Thyroid gland (tissue), 4 donors: Measurements from ENCODE around the gene EVI5L.

Experiments
- POLR2A ChIP-seq, 2 donors: fragments of 450-650 bp; IDR thresholded peaks; one replicate each; pipeline ENCODE4 v1.6.1; 2017; ENCODE audit warnings: antibody characterized with exemption in 2 of 2, mild to moderate bottlenecking in 2 of 2, moderate library complexity in 1 of 2
- TF ChIP-seq, protein P1 (sequence below), 6 experiments: fragments of 200-600 bp in 3 of 6; fragments of 450-650 bp in 3 of 6; sonication (generic) in 3 of 6; IDR thresholded peaks; one replicate each; pipeline ENCODE4 v1.5.1; 2016 to 2019; ENCODE audit warnings: antibody characterized with exemption in 6 of 6, mild to moderate bottlenecking in 2 of 6, inconsistent platforms in 1 of 6, moderate library complexity in 1 of 6

DNA sequence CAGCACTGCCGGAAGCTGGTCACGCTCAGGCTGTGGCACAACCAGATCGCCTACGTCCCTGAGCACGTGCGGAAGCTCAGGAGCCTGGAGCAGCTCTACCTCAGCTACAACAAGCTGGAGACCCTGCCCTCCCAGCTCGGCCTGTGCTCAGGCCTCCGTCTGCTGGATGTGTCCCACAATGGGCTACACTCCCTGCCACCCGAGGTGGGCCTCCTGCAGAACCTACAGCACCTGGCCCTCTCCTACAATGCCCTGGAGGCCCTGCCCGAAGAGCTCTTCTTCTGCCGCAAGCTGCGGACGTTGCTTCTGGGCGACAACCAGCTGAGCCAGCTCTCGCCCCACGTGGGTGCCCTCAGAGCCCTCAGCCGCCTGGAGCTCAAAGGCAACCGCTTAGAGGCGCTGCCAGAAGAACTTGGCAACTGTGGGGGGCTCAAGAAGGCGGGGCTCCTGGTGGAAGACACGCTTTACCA lies 70.4 kb downstream of the EVI5L start:
- TF ChIP-seq POLR2A (IDR thresholded peaks at IDR 0.05): no peak
- TF ChIP-seq, protein P1, sequence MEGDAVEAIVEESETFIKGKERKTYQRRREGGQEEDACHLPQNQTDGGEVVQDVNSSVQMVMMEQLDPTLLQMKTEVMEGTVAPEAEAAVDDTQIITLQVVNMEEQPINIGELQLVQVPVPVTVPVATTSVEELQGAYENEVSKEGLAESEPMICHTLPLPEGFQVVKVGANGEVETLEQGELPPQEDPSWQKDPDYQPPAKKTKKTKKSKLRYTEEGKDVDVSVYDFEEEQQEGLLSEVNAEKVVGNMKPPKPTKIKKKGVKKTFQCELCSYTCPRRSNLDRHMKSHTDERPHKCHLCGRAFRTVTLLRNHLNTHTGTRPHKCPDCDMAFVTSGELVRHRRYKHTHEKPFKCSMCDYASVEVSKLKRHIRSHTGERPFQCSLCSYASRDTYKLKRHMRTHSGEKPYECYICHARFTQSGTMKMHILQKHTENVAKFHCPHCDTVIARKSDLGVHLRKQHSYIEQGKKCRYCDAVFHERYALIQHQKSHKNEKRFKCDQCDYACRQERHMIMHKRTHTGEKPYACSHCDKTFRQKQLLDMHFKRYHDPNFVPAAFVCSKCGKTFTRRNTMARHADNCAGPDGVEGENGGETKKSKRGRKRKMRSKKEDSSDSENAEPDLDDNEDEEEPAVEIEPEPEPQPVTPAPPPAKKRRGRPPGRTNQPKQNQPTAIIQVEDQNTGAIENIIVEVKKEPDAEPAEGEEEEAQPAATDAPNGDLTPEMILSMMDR (IDR thresholded peaks at IDR 0.05): no peak
